ENCODE data around the gene PRLR. TPM values are rescaled to one million over a fixed set of nuclear protein-coding genes. Genes with fewer than 3 reads are reported as not detected.

Gene PRLR
- total RNA-seq, 1 experiment from 2014 or later: 0.75 TPM

GRCh38 chr5:35161652-35162273 is 68.5 kb downstream of the PRLR start:
- DNase-seq (ENCODE audit: low read depth): no peak

- DNase-seq (ENCODE audit: low read depth): no peak
Measured at GRCh38 chr5:35160486-35161116, 69.7 kb downstream of the PRLR start.

GRCh38 chr5:35159370-35159742 is 70.9 kb downstream of the PRLR start:
- no peak for DNase-seq (ENCODE audit: low read depth)

GRCh38 chr5:35158622-35159369 is 71.5 kb downstream of the PRLR start:
- DNase-seq (ENCODE audit: low read depth): no peak

- no peak for DNase-seq (ENCODE audit: low read depth)
Measured at GRCh38 chr5:35158204-35158603, 72.1 kb downstream of the PRLR start.

GRCh38 chr5:35153375-35153932 is 76.8 kb downstream of the PRLR start:
- DNase-seq (ENCODE audit: low read depth): no peak

- DNase-seq (ENCODE audit: low read depth): no peak
Measured at GRCh38 chr5:35152733-35153132, 77.6 kb downstream of the PRLR start.

- DNase-seq (ENCODE audit: low read depth): peak; percentile 28
Measured at GRCh38 chr5:35151146-35151920, 79.0 kb downstream of the PRLR start.

GRCh38 chr5:35149041-35149440 is 81.2 kb downstream of the PRLR start:
- no peak for DNase-seq (ENCODE audit: low read depth)

- no peak for DNase-seq (ENCODE audit: low read depth)
Measured at GRCh38 chr5:35146406-35146805, 83.9 kb downstream of the PRLR start.

- no peak for DNase-seq (ENCODE audit: low read depth)
Measured at GRCh38 chr5:35145691-35146317, 84.5 kb downstream of the PRLR start.

GRCh38 chr5:35145012-35145411 is 85.3 kb downstream of the PRLR start:
- no peak for DNase-seq (ENCODE audit: low read depth)

- DNase-seq (ENCODE audit: low read depth): no peak
Measured at GRCh38 chr5:35143841-35144240, 86.4 kb downstream of the PRLR start.

- DNase-seq (ENCODE audit: low read depth): no peak
Measured at GRCh38 chr5:35141739-35142138, 88.5 kb downstream of the PRLR start.

GRCh38 chr5:35138232-35138631 is 92.1 kb downstream of the PRLR start:
- DNase-seq (ENCODE audit: low read depth): peak; percentile 76

- peak; percentile 95 for DNase-seq (ENCODE audit: low read depth)
Measured at GRCh38 chr5:35136386-35136785, 93.9 kb downstream of the PRLR start.

GRCh38 chr5:35135239-35135700 is 95.0 kb downstream of the PRLR start:
- no peak for DNase-seq (ENCODE audit: low read depth)

- DNase-seq (ENCODE audit: low read depth): no peak
Measured at GRCh38 chr5:35134278-35135030, 95.8 kb downstream of the PRLR start.

- DNase-seq (ENCODE audit: low read depth): no peak
Measured at GRCh38 chr5:35133186-35133585, 97.1 kb downstream of the PRLR start.

- peak; percentile 29 for DNase-seq (ENCODE audit: low read depth)
Measured at GRCh38 chr5:35131723-35132122, 98.6 kb downstream of the PRLR start.
